GM21367 (cell line): Measurements from ENCODE around the gene GBX1.

Experiments
- ATAC-seq: cut with Tn5 transposase; IDR thresholded peaks from one replicate; pipeline ENCODE4 v1.9.1; 2021; ENCODE audit not compliant: unreplicated experiment

The GBX1 gene

GRCh38 chr7:151174246-151175046 lies 7.0 kb upstream of the GBX1 start:
- ATAC-seq = no peak

GRCh38 chr7:151173386-151174245 lies 6.1 kb upstream of the GBX1 start:
- ATAC-seq = no peak

GRCh38 chr7:151172273-151173141 lies 5.0 kb upstream of the GBX1 start:
- peak; percentile 63 for ATAC-seq

GRCh38 chr7:151168787-151169162 lies 1.3 kb upstream of the GBX1 start:
- no peak for ATAC-seq

GRCh38 chr7:151168003-151168786 lies 701 bp upstream of the GBX1 start:
- ATAC-seq = peak; percentile 55

GRCh38 chr7:151166629-151167196 lies 781 bp downstream of the GBX1 start:
- ATAC-seq = no peak

- ATAC-seq = no peak
These were observed 5.7 kb downstream of the GBX1 start for GRCh38 chr7:151161757-151162156.

- no peak for ATAC-seq
These were observed 9.7 kb downstream of the GBX1 start for GRCh38 chr7:151157645-151158329.

- ATAC-seq = no peak
These were observed 14.6 kb downstream of the GBX1 start for GRCh38 chr7:151152643-151153513.

GRCh38 chr7:151150388-151150787 lies 17.1 kb downstream of the GBX1 start:
- ATAC-seq = no peak

GRCh38 chr7:151148319-151149259 lies 18.9 kb downstream of the GBX1 start:
- ATAC-seq = no peak

- ATAC-seq = no peak
These were observed 20.7 kb downstream of the GBX1 start for GRCh38 chr7:151146761-151147160.

- ATAC-seq = no peak
These were observed 23.1 kb downstream of the GBX1 start for GRCh38 chr7:151144387-151144786.

- ATAC-seq = no peak
These were observed 24.1 kb downstream of the GBX1 start for GRCh38 chr7:151143261-151144015.

- no peak for ATAC-seq
These were observed 24.8 kb downstream of the GBX1 start for GRCh38 chr7:151142686-151143040.

- no peak for ATAC-seq
These were observed 25.4 kb downstream of the GBX1 start for GRCh38 chr7:151141855-151142685.
